GM12878 (cell line): Measurements from ENCODE around the gene NMRK2. TPM values are rescaled to one million over a fixed set of nuclear protein-coding genes. Genes with fewer than 3 reads are reported as not detected.

Source experiments
- ATAC-seq: fragments of 200-7000 bp; cut with Tn5 transposase; 3 replicates; pipeline ENCODE4 v1.9.1; 2020; ENCODE audit warnings: mild to moderate bottlenecking, moderate library complexity
- BruUV-seq: library from RNA; stranded (reverse); fragments of 400-500 nt; replicated peaks from 2 replicates; lab custom pipeline; 2021; lab: Mats Ljungman, UMichigan
- CTCF ChIA-PET: fragments of 300-600 bp; sonication (Branson Sonifier 250); formaldehyde crosslinking; extraction: SDS; loops from one replicate; lab custom pipeline; 2021; ENCODE audit warnings: inconsistent platforms; lab: Yijun Ruan, JAX
- POLR2A ChIA-PET: fragments of 350-600 bp; formaldehyde crosslinking; extraction: SDS; loops from one replicate; lab custom pipeline; 2021; ENCODE audit warnings: inconsistent platforms; lab: Charles Lee
- RAD21 ChIA-PET: fragments of 300-600 bp; sonication (Branson Sonifier 250); formaldehyde crosslinking; loops from one replicate; lab custom pipeline; 2023; ENCODE audit warnings: antibody characterized with exemption; ENCODE audit not compliant: unreplicated experiment; lab: Charles Lee
- SMC1A ChIA-PET: fragments of 300-600 bp; sonication (Branson Sonifier 250); formaldehyde crosslinking; loops from one replicate; lab custom pipeline; 2023; ENCODE audit not compliant: unreplicated experiment, uncharacterized antibody; lab: Charles Lee
- DNase-seq: peaks from one replicate; pipeline ENCODE4 v3.0.0-alpha.2; 2011; ENCODE audit warnings: low read depth, low spot score
- FAIRE-seq: peaks from 3 replicates; lab custom pipeline; 2011; peaks lifted over from hg19 to GRCh38; lab: Jason Lieb, UNC
- H2AFZ ChIP-seq: 2 replicates; pipeline ENCODE4 v1.6.0; 2011; ENCODE audit warnings: low read depth, low read length, control low read depth; ENCODE audit not compliant: control insufficient read depth
- H3K27ac ChIP-seq: 2 replicates; pipeline ENCODE4 v1.5.1; 2011; ENCODE audit warnings: control low read depth; ENCODE audit not compliant: control insufficient read depth, insufficient read depth
- H3K27me3 ChIP-seq, 2 experiments: replicated peaks in 1 of 2; 2 replicates each; pipeline versions ENCODE4 v1.6.0 to v1.6.1; 2011; ENCODE audit warnings: low read length in 1 of 2; ENCODE audit not compliant: control insufficient read depth in 2 of 2, insufficient read depth in 2 of 2
- H3K36me3 ChIP-seq, 2 experiments: 2 replicates each; pipeline ENCODE4 v1.5.1; 2011; ENCODE audit warnings: low read length in 1 of 2; ENCODE audit not compliant: control insufficient read depth in 2 of 2, insufficient read depth in 2 of 2
- H3K4me1 ChIP-seq: 2 replicates; pipeline ENCODE4 v1.6.1; 2011; ENCODE audit warnings: mild to moderate bottlenecking, low read length, moderate library complexity, mixed read lengths; ENCODE audit not compliant: control insufficient read depth, insufficient read depth
- H3K4me2 ChIP-seq: 2 replicates; pipeline ENCODE4 v1.6.0; 2011; ENCODE audit warnings: control low read depth; ENCODE audit not compliant: control insufficient read depth, insufficient read depth
- H3K4me3 ChIP-seq: fragments of 200-600 bp; sonication (generic); 2 replicates; pipeline ENCODE4 v1.5.1; 2016
- H3K79me2 ChIP-seq: 2 replicates; pipeline ENCODE4 v1.6.0; 2011; ENCODE audit warnings: low read length; ENCODE audit not compliant: control insufficient read depth, insufficient read depth
- H3K9ac ChIP-seq: 2 replicates; pipeline ENCODE4 v1.8.0; 2011; ENCODE audit warnings: low read length, control low read depth, mixed read lengths; ENCODE audit not compliant: control insufficient read depth, insufficient read depth
- H3K9me3 ChIP-seq: replicated peaks from 3 replicates; pipeline ENCODE4 v1.5.1; 2011; ENCODE audit warnings: mild to moderate bottlenecking, low read length; ENCODE audit not compliant: control insufficient read depth, insufficient read depth
- H4K20me1 ChIP-seq: 2 replicates; pipeline ENCODE4 v1.6.0; 2011; ENCODE audit not compliant: control insufficient read depth, insufficient read depth
- CBX5 ChIP-seq: sonication (generic); IDR thresholded peaks from 2 replicates; pipeline ENCODE4 v1.6.1; 2016; ENCODE audit warnings: low read depth, moderate library complexity, mild to moderate bottlenecking, inconsistent platforms
- EP300 ChIP-seq, 2 experiments: fragments of 150-350 bp in 1 of 2; IDR thresholded peaks; 2 replicates each; pipeline ENCODE4 v1.6.1; 2011 to 2012; ENCODE audit warnings: low read depth in 2 of 2, low read length in 2 of 2, borderline replicate concordance in 1 of 2, improper control_type of control experiment in 1 of 2, inconsistent platforms in 1 of 2; ENCODE audit not compliant: control insufficient read depth in 1 of 2
- GABPA ChIP-seq: IDR thresholded peaks from 2 replicates; pipeline ENCODE4 v1.6.1; 2014; ENCODE audit warnings: antibody characterized with exemption, low read depth, mild to moderate bottlenecking, inconsistent platforms
- HDAC2 ChIP-seq: fragments of 200-600 bp; sonication (generic); IDR thresholded peaks from 2 replicates; pipeline ENCODE4 v1.6.1; 2017
- NRF1 ChIP-seq: conservative IDR thresholded peaks from 2 replicates; pipeline ENCODE4 v1.6.1; 2011; ENCODE audit warnings: mild to moderate bottlenecking, low read depth, low read length, improper control_type of control experiment
- PAX5 ChIP-seq: IDR thresholded peaks from 2 replicates; pipeline ENCODE4 v1.6.1; 2011; ENCODE audit warnings: low read depth, low read length, borderline replicate concordance
- PAX8 ChIP-seq: fragments of 450-650 bp; IDR thresholded peaks from 2 replicates; pipeline ENCODE4 v1.6.1; 2017; ENCODE audit warnings: mild to moderate bottlenecking, moderate library complexity
- RAD51 ChIP-seq: fragments of 450-650 bp; IDR thresholded peaks from 2 replicates; pipeline ENCODE4 v1.6.1; 2016; ENCODE audit warnings: moderate library complexity, mild to moderate bottlenecking, inconsistent platforms
- RUNX3 ChIP-seq: IDR thresholded peaks from 2 replicates; pipeline ENCODE4 v1.6.1; 2012; ENCODE audit warnings: low read length, inconsistent platforms
- SREBF1 ChIP-seq: IDR thresholded peaks from 2 replicates; pipeline ENCODE4 v1.6.1; 2012; ENCODE audit warnings: mild to moderate bottlenecking, low read length
- TCF3 ChIP-seq: IDR thresholded peaks from 2 replicates; pipeline ENCODE4 v1.6.1; 2012; ENCODE audit warnings: low read depth, mild to moderate bottlenecking, low read length, borderline replicate concordance; ENCODE audit not compliant: insufficient read depth
- WGBS: methylation state at CpG from one replicate; pipeline ENCODE4 v1.1.6; 2016; ENCODE audit warnings: low lambda C conversion rate; ENCODE audit not compliant: insufficient replicate concordance, insufficient coverage; ENCODE audit errors: missing lambda C conversion rate; 5-methylcytosine and 5-hydroxymethylcytosine counted together
- in situ Hi-C: fragments of 300-500 bp; cut with MboI; formaldehyde crosslinking; loops from 9 replicates; pipeline ENCODE4 v1.14.3; 2018; ENCODE audit warnings: mixed read lengths
- intact Hi-C: fragments of 100-400 bp; cut with micrococcal nuclease; formaldehyde crosslinking; loops from one replicate; pipeline ENCODE4 v1.14.2; 2022; ENCODE audit not compliant: unreplicated experiment
- polyA plus RNA-seq, 11 experiments: library from polyadenylated mRNA; depleted of rRNA in 4 of 11; unstranded in 6 of 11; stranded (reverse) in 5 of 11; fragments of >200 nt; fragmentation: Nextera tagmentation in 4 of 11; fragmentation: Illumina TruSeq in 1 of 11; extraction: Ambion mirVana in 4 of 11; extraction: Trizol in 1 of 11; gene quantifications; 1 replicate in 1 of 11; 2 replicates in 10 of 11; pipeline versions ENCODE4 v1.2.1 to v1.2.3, GENCODE V29; 2011 to 2016; ENCODE audit warnings: inconsistent platforms in 2 of 11, missing spikeins in 2 of 11, low read depth in 1 of 11
- total RNA-seq, 4 experiments: library from RNA; depleted of rRNA in 3 of 4; stranded (reverse); fragments of >200 nt in 3 of 4; fragmentation: Illumina TruSeq in 1 of 4; extraction: Trizol in 1 of 4; gene quantifications; 2 replicates each; pipeline versions ENCODE4 v1.2.1 to v1.2.3, GENCODE V29; 2013 to 2021
- TF ChIP-seq, protein P1 (sequence below): fragments of 450-650 bp; conservative IDR thresholded peaks from 2 replicates; pipeline ENCODE4 v1.6.1; 2017; ENCODE audit warnings: mild to moderate bottlenecking, moderate library complexity
- TF ChIP-seq, protein P2 (sequence below): IDR thresholded peaks from 2 replicates; pipeline ENCODE4 v1.6.1; 2011; ENCODE audit warnings: borderline replicate concordance, low read depth, mild to moderate bottlenecking, moderate library complexity, mixed read lengths, low read length; ENCODE audit not compliant: insufficient read depth; ENCODE audit errors: extremely low read length

NMRK2 gene
- total and polyA plus RNA-seq, 10 of the 15 experiments (the other 5 are each of a cell fraction or from before 2014, with no cell fraction given): 0.14 to 0.15 TPM; not detected in 8

DNA sequence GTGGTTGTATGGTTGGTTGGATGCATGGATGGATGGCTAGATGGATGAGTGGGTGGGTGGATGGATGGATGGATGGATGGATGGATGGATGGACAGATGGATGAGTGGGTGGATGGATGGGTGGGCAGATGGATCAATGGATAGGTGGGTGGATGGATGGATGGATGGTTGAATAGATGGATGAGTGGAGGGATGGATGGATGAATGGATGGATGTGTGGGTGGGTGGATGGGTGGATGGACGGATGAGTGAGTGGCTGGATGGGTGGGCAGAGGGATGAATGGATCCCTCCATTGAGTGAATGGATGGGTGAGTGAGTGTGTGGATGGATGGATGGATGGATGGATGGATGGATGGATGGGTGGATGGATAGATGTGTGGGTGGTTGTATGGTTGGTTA, 9.0 kb upstream of the NMRK2 start:
- Histone ChIP-seq H3K79me2 (no peaks in the 10 kb centered on the region), H2AFZ (no peak overlapping the region), H3K4me1 (no peaks in the 10 kb centered on the region), H3K27ac (no peak overlapping the region), H3K27me3 (no peaks in the 10 kb centered on the region), H3K9me3 (peaks cover 3% of the 10 kb centered on the region; the same call in 1 of the 3 replicates), H3K4me2 (no peak overlapping the region), H3K36me3 (no peaks in the 10 kb centered on the region), H3K4me3 (no peak overlapping the region), H4K20me1 (no peaks in the 10 kb centered on the region), H3K9ac (no peak overlapping the region)
- FAIRE-seq (no peak), DNase-seq (no peak), ATAC-seq (no peak)
- POLR2A ChIA-PET: no interaction called here
- WGBS: 0% methylated on average over 1 of the region's 1 CpG
- RAD21 ChIA-PET: no interaction called here
- SMC1A ChIA-PET: no interaction called here
- TF ChIP-seq HDAC2: no peak
- TF ChIP-seq, protein P1, sequence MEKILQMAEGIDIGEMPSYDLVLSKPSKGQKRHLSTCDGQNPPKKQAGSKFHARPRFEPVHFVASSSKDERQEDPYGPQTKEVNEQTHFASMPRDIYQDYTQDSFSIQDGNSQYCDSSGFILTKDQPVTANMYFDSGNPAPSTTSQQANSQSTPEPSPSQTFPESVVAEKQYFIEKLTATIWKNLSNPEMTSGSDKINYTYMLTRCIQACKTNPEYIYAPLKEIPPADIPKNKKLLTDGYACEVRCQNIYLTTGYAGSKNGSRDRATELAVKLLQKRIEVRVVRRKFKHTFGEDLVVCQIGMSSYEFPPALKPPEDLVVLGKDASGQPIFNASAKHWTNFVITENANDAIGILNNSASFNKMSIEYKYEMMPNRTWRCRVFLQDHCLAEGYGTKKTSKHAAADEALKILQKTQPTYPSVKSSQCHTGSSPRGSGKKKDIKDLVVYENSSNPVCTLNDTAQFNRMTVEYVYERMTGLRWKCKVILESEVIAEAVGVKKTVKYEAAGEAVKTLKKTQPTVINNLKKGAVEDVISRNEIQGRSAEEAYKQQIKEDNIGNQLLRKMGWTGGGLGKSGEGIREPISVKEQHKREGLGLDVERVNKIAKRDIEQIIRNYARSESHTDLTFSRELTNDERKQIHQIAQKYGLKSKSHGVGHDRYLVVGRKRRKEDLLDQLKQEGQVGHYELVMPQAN: no peak
- no peak for TF ChIP-seq NRF1
- no peak for TF ChIP-seq SREBF1
- TF ChIP-seq RUNX3: no peak
- no peak for TF ChIP-seq CBX5
- TF ChIP-seq PAX8: no peak
- TF ChIP-seq TCF3: no peak
- no peak for TF ChIP-seq RAD51
- no peak for TF ChIP-seq PAX5
- TF ChIP-seq, protein P2, sequence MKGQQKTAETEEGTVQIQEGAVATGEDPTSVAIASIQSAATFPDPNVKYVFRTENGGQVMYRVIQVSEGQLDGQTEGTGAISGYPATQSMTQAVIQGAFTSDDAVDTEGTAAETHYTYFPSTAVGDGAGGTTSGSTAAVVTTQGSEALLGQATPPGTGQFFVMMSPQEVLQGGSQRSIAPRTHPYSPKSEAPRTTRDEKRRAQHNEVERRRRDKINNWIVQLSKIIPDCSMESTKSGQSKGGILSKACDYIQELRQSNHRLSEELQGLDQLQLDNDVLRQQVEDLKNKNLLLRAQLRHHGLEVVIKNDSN: no peak
- no peak for TF ChIP-seq EP300 (IDR thresholded peaks at IDR 0.05; ENCODE audit: borderline replicate concordance in 1 of 2, control insufficient read depth in 1 of 2, low read depth in 2 of 2, low read length in 2 of 2)
- TF ChIP-seq GABPA: no peak
- CTCF ChIA-PET: no interaction called here
- in situ Hi-C loops (no loop called here), intact Hi-C loops (no loop called here)
- BruUV-seq: no TSS peak
